Mammary epithelial cell (primary cell): ENCODE data around the gene STK39.

Source experiments
- EZH2 ChIP-seq: IDR thresholded peaks from 2 replicates; pipeline ENCODE4 v1.6.1; 2012; ENCODE audit warnings: low read length, inconsistent platforms, borderline replicate concordance
- TF ChIP-seq, protein P1 (sequence below), 2 donors: IDR thresholded peaks in 1 of 2; conservative IDR thresholded peaks in 1 of 2; 2 replicates each; pipeline ENCODE4 v1.5.1; 2011 to 2012; ENCODE audit warnings: inconsistent platforms in 2 of 2, low read length in 2 of 2, mild to moderate bottlenecking in 2 of 2, control low read depth in 1 of 2, low read depth in 1 of 2; ENCODE audit not compliant: insufficient read depth in 1 of 2; ENCODE audit errors: extremely low read depth in 1 of 2

DNA sequence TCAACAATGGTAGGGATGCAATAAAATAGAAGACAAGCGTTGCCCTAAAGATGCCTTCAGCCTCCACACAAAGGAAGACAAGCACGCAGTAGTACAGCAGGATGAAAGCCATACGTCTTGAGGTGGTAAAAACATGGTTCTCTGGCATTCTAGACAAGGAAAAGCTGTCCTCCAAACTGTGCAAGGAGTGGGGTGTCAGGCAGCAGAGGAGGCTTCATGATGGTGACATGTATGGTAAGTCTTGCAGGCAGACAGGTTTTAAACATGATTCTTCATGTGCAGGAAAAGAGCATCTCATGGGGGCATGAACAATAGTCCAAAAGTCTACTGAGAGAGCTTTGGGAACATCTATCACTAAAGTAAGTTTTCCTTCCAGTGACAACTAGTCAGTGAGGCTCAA is 241.8 kb downstream of the STK39 start:
- TF ChIP-seq, protein P1, sequence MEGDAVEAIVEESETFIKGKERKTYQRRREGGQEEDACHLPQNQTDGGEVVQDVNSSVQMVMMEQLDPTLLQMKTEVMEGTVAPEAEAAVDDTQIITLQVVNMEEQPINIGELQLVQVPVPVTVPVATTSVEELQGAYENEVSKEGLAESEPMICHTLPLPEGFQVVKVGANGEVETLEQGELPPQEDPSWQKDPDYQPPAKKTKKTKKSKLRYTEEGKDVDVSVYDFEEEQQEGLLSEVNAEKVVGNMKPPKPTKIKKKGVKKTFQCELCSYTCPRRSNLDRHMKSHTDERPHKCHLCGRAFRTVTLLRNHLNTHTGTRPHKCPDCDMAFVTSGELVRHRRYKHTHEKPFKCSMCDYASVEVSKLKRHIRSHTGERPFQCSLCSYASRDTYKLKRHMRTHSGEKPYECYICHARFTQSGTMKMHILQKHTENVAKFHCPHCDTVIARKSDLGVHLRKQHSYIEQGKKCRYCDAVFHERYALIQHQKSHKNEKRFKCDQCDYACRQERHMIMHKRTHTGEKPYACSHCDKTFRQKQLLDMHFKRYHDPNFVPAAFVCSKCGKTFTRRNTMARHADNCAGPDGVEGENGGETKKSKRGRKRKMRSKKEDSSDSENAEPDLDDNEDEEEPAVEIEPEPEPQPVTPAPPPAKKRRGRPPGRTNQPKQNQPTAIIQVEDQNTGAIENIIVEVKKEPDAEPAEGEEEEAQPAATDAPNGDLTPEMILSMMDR (conservative IDR thresholded peaks at IDR 0.05 in 1 of 2, IDR thresholded peaks at IDR 0.05 in 1 of 2; ENCODE audit: extremely low read depth in 1 of 2, insufficient read depth in 1 of 2, low read depth in 1 of 2, low read length in 2 of 2), result no peak
- TF ChIP-seq EZH2, result no peak
